Iris pigment epithelial cell (primary cell): ENCODE results near the gene TVP23C.

Experiments
- DNase-seq: peaks from one replicate; pipeline ENCODE4 v3.0.0-alpha.2; 2011; ENCODE audit warnings: low read depth

Gene TVP23C

GRCh38 chr17:15496735-15497670 is 66.3 kb downstream of the TVP23C start:
- no peak for DNase-seq

GRCh38 chr17:15494821-15495220 is 68.5 kb downstream of the TVP23C start:
- no peak for DNase-seq

- no peak for DNase-seq
Measured at GRCh38 chr17:15493693-15494035, 69.6 kb downstream of the TVP23C start.

DNA sequence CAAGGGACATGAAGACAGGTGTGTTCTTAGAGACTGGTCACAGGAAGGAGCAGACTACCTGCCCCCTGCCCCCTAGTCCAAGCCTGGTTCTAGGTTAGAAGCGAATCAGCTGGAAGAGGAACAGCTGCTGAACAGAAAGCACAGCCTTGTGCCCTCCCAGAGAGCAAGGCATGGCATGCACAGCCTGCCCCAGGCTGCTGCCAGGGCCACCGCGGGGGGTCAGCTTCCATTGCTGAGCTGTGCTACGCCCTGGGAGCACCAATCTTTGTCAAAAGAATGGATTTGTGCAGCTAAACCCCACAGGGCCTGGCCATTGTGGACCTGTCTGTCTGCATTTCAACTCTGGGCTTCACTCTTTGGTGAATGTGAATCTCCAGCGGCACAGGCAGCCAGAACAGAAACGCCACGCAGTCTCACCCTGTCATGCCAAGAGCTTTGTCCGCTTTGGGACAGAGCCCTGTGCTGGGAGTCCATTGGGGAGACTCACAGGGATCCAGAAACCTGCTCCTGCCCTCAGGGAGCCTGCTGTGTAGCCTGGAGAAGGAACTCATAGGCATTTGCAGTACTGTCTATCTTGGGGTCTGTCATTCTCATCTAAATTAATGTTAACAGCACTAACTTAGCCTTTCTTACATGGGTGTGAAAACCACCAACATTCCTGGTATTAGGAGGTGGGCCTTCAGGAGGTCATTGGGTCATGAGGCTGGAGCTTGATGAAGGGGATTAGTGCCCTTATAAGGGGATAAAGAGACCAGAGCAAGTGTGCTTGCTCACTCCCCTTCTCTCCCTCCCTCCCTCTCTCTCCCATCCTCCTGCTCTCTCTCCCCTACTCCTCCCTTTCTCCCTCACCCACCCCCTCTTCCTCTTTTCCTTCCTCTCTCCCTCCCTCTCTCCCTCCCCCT is 70.2 kb downstream of the TVP23C start:
- DNase-seq: no peak

DNA sequence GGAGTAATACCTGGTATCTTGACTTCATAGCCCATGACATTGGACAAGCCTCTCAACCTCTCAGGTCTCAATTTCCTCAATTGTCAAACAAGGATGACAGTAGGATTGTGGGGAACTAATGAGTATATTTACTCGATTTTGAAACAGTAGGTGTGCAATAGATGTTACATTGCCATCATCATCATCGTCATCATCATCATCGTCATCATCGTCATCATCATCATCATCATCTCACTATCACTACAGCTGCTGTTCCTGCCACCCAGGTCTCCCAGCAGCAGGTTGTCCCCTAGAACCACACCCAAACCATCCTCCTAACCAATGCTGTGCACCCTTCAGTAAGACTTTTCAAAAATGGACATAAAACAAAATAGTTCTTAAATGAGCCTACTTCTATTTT is 71.1 kb downstream of the TVP23C start:
- DNase-seq: no peak

DNA sequence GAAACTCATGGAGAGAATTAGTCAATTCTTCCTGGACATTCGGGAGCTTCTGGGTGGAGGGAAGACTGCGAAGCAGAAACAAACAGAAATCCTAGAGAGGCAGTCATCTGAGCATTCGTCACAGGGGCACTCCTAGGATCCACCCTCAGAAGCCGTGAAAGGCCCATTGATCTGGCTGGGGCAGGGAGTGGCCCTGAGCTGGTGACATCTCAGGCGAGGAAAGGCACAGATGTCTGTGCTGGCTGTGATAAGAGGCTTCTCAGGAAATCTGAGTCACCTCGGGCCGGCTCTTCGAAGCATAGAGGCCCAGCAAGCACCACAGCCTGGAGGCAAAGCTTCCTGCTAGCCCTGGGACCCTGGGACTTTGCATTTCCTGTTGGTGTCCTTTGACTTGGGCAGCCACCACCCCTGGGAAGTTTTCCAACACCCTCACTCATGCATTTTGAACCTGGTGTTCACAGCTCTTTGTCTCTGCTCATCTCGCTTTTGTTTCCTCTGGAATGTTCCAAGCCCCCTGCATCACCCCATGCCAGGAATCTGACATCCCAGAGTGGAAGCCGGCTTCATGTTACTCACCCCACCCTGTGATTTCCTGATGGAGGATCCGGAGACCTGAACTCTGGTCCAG is 72.5 kb downstream of the TVP23C start:
- peak; percentile 69 for DNase-seq

DNA sequence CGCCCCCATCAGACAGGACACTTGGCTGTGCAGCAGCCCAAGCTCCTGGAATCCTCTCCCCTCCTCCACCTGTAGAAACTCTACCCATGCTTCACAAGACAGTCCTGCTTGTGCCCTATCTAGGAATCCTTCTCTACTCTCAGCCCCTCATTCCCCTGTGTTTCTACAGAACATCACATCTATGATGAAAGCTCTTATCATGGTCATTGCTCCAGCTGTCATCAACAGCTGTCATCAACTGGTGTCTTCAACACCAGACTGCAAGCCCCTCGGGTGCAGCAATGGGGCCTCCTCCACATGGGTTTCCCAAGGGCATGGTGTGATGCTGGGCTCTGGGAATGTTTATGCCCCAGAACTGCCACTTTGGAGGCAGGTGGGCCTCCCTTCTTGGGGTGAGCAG is 74.7 kb downstream of the TVP23C start:
- DNase-seq: no peak

DNA sequence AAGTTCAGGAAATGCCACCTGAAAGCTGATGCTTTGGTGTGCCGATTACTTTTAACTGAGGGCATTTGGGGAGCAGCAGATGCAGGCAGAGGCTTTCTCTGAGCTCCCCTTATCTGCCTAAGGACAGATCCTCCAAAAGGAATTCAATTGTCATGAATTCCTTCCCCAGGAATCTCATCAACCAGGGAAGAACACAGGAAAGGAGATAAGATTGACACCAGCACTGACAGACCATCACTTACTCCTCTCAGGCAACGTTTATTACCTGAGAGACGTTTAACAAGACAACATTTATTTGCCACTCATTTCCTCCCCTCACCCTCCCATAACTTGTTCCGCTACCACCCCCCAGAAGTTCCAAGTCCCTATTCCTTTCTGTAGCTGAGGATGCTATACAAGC is 78.2 kb downstream of the TVP23C start:
- DNase-seq: no peak

DNA sequence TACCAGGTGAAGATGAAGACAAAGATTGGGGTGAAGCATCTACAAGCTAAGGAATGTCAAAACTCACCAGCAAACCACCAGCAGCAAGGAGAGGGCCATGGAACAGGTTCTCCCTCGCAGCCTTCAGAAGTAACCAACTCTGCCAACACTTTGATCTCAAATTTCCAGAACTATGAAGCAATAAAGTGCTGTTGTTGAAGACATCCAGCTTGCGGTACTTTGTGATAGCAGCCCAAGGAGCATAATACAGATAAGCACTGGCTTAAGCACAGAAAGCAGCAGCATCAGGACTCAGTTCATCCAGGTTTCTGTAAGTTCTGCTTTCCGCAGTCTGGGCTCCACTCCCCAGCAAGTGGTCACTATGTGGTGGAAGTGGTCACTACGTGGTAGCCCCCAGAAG is 79.9 kb downstream of the TVP23C start:
- no peak for DNase-seq

DNA sequence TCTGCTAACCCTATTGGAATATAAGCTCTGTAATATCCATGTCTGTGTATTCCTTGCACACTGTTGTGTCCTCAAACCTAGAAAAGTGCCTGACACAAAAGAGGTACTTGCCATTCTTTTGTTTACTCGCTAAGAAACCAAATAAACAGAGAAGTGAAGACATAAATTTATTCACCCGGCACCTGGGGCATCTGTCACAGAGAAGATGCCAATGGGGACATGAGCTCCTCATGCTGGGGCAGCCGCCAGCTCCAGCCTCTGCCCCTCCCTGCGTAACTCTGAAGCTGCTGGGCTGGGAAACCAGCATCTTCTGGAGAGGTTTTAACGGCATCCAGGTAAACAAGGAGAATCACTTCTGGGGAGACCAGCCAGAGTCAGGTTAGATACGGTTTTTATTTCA is 80.8 kb downstream of the TVP23C start:
- DNase-seq: no peak

DNA sequence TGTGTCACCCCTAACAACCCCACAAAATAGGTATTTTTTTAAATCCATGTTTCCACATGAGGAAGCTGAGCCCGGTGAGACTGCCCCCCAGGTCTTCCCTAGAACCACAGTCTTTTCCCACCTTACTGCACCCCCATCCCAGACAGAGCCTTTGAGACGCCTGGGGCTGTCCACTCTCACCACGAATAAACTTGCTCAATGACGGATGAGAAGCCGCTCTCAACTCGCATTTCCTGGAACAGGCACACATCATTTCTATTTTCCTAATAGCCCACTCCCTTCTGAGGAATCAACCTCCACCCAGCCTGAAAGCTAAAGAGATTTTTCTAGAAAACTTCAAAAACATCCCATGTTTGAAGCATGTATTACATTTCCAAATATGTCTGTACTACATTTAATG is 81.8 kb downstream of the TVP23C start:
- no peak for DNase-seq

DNA sequence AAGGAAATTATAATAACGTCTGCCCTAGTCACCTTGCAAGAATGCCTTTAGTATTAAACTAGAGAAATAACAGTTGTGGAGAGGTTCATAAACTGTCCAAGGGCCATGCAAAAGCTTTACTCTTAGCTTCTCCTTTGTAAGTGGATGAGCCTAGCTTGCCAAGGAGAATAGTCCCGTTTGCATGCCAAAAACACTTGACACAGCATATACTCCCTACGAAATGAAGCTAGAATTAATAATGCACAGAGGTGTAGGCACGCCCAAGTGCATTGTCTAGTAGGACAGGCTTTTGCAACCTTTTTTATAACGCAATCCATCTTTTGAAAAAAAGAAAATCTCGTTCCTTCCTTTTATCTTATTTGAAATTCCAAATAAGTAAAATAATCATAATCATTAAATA is 83.1 kb downstream of the TVP23C start:
- DNase-seq: no peak

- no peak for DNase-seq
Measured at GRCh38 chr17:15479703-15480102, 83.6 kb downstream of the TVP23C start.

DNA sequence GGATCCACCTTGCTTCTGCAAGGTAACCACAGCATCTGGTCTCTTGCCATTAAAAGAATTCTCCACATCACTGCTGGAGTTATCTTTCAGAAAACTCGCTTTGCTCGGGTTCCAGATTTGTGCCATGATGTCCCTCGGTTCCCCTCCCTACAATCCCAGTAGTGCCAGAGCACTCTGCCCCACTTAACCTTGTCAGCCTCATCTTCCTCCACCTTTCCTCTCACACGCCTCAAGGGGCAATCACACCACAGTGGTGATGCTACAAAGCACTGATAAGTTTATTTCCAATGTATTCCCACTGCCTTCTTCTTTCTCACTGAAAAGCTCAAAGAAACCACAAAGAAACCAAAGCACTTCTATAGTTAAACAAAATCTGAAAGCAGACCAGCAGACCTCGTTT is 84.4 kb downstream of the TVP23C start:
- DNase-seq: no peak

- peak; percentile 61 for DNase-seq
Measured at GRCh38 chr17:15475631-15476354, 87.5 kb downstream of the TVP23C start.

DNA sequence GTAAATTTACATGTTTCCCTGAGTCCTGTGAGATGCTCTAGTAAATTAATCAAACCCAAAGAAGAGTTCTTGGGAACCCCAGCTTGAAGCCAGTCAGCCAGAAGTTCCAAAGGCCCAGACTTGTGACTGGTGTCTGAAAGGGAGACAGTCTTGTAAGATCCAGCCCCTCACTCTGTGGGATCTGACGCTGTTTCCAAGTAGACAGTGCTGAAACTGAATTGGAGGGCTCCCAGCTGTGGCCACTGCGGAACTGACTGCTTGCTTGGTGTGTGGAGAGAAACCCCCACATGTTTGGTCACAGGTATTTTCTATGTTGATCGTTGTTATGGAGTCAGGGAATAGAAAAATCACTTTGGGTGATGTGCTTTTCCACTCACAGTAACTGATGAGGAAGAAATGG is 90.4 kb downstream of the TVP23C start:
- DNase-seq: no peak

DNA sequence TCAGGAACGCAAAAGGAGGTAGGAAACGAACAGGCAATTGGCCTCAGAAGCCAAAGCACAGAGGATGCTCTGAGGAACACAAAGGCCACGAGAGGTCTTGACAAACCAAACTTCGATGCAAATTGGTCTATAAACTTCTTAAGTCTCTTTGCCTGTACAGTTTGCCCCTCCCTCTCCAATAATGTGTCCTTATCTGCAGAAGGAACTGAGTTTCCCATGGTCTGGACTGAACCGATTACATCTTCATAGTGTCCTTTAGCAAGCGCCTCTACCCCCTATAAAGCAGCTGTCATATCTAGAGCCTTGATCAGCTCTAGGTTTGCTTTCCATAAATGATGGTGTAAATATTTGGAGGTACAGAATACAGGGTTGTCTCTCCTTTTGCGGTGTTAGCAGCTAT is 92.7 kb downstream of the TVP23C start:
- DNase-seq: no peak

DNA sequence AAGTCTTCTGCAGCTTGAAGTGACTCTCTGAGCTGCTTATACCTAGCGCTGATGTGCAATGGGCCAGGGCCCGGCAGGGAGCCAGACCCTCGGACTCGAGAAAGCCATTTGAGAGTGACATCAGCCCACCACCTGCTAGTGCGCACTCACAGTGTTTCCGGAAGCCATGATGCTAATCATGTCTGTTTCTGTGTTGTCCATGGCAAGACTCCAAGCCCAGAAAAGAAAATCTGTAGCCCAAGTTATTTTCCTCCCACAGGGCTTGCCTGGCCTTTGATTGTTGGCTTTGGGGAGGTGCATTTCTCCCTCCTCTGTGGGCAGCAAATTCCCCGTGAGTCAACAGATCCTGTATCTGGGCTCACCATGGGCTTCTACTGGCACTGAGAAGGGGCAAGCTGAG is 94.0 kb downstream of the TVP23C start:
- DNase-seq: peak; percentile 63

- DNase-seq: no peak
Measured at GRCh38 chr17:15468126-15468525, 95.2 kb downstream of the TVP23C start.

DNA sequence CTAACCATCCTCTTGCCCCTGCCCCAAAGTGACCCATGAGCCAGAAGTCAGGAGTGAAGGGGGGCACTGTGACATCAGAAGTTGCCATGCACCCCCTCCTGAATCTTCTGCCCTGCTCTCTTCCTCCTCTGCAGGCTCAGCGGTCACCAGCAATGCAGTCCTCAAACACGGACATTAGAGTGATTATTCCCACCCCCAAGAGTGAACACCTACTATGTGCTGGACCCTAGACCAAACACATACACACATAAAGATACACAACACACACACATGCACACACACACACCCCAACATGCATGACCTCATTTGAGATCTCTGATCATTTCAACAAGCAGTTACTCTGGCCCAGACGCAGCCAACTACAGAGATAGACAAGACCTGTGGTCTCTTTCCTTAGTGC is 95.7 kb downstream of the TVP23C start, which contains the start of gene CDRT4:
Gene CDRT4 (minus strand): TSS at position 30 of the 400 bp plus-strand sequence. CDS start 27,383 bp downstream, outside the sequence.
- DNase-seq: no peak

- DNase-seq: no peak
Measured at GRCh38 chr17:15466131-15466530, 97.2 kb downstream of the TVP23C start.
